HCT116 (cell line): ENCODE data around the gene MTURN. TPM values are rescaled to one million over a fixed set of nuclear protein-coding genes. Genes with fewer than 3 reads are reported as not detected.

Experiments used
- ATAC-seq: fragments of 200-7000 bp; cut with Tn5 transposase; 2 replicates; pipeline ENCODE4 v1.9.1; 2020; ENCODE audit warnings: mild to moderate bottlenecking, moderate library complexity
- BruUV-seq: library from RNA; stranded (reverse); fragments of 400-500 nt; replicated peaks from 2 replicates; lab custom pipeline; 2021; lab: Mats Ljungman, UMichigan
- CTCF ChIA-PET: fragments of 300-600 bp; sonication (Branson Sonifier 250); formaldehyde crosslinking; loops from one replicate; lab custom pipeline; 2021; ENCODE audit warnings: antibody characterized with exemption; lab: Charles Lee
- POLR2A ChIA-PET: fragments of 300-600, 350-600 bp; sonication (Branson Sonifier 250); formaldehyde crosslinking; loops from one replicate; lab custom pipeline; 2021; ENCODE audit warnings: antibody characterized with exemption; lab: Charles Lee
- RAD21 ChIA-PET, 2 experiments: fragments of 300-600 bp; sonication (Branson Sonifier 250); formaldehyde crosslinking; loops; one replicate each; lab custom pipeline; 2023; ENCODE audit warnings: low total read pairs in 2 of 2; ENCODE audit not compliant: uncharacterized antibody in 2 of 2, unreplicated experiment in 2 of 2, low non-redundant PET in 1 of 2; lab: Charles Lee
- DNase-seq: peaks from one replicate; pipeline ENCODE4 v3.0.0-alpha.2; 2010; ENCODE audit warnings: low read depth, low spot score
- H2AFZ ChIP-seq: fragments of 200-600 bp; shearing (Covaris generic), sonication (generic); 2 replicates; pipeline ENCODE4 v1.6.1; 2017; ENCODE audit warnings: low read depth, mixed run types, mixed read lengths, antibody characterized with exemption, low read length; ENCODE audit not compliant: poor library complexity, severe bottlenecking
- H3K27ac ChIP-seq: 2 replicates; pipeline ENCODE4 v1.5.1; 2012; ENCODE audit warnings: low read depth, low read length
- H3K27me3 ChIP-seq: fragments of 200-600 bp; sonication (generic); 2 replicates; pipeline ENCODE4 v1.6.1; 2016; ENCODE audit warnings: mixed run types, low read length, mixed read lengths; ENCODE audit not compliant: insufficient read depth
- H3K36me3 ChIP-seq, 2 experiments: fragments of 200-500 bp in 1 of 2; fragments of 200-600 bp in 1 of 2; sonication (Bioruptor generic) in 1 of 2; sonication (generic) in 1 of 2; 2 replicates each; pipeline versions ENCODE4 v1.5.1 to v1.6.1; 2014 to 2016; ENCODE audit warnings: low read length in 2 of 2, inconsistent platforms in 1 of 2, mixed read lengths in 1 of 2, mixed run types in 1 of 2; ENCODE audit not compliant: insufficient read depth in 2 of 2, control insufficient read depth in 1 of 2
- H3K4me1 ChIP-seq, 2 experiments: fragments of 200-600 bp in 1 of 2; sonication (generic) in 1 of 2; 2 replicates each; pipeline versions ENCODE4 v1.5.1 to v1.6.1; 2012 to 2017; ENCODE audit warnings: low read length in 2 of 2, inconsistent platforms in 1 of 2, mild to moderate bottlenecking in 1 of 2, mixed read lengths in 1 of 2, mixed run types in 1 of 2, moderate library complexity in 1 of 2; ENCODE audit not compliant: insufficient read depth in 2 of 2, control insufficient read depth in 1 of 2
- H3K4me2 ChIP-seq: fragments of 200-600 bp; sonication (generic); 2 replicates; pipeline ENCODE4 v1.6.1; 2017; ENCODE audit warnings: mixed run types, low read length, mixed read lengths
- H3K4me3 ChIP-seq, 2 experiments: fragments of 200-600 bp in 1 of 2; sonication (generic) in 1 of 2; replicated peaks in 1 of 2; 2 replicates each; pipeline ENCODE4 v1.5.1; 2011 to 2016; ENCODE audit warnings: low read length in 2 of 2, control low read depth in 1 of 2, low read depth in 1 of 2, mild to moderate bottlenecking in 1 of 2, mixed read lengths in 1 of 2, mixed run types in 1 of 2
- H3K79me2 ChIP-seq: fragments of 200-600 bp; sonication (generic); 2 replicates; pipeline ENCODE4 v1.6.1; 2017; ENCODE audit warnings: mild to moderate bottlenecking, mixed run types, low read length, moderate library complexity, mixed read lengths; ENCODE audit not compliant: insufficient read depth
- H3K9ac ChIP-seq: fragments of 200-600 bp; sonication (generic); 2 replicates; pipeline ENCODE4 v1.6.1; 2016; ENCODE audit warnings: low read length, mixed read lengths
- H3K9me2 ChIP-seq: fragments of 200-600 bp; sonication (generic), shearing (Covaris generic); 2 replicates; pipeline ENCODE4 v1.6.1; 2017; ENCODE audit warnings: mixed run types, mild to moderate bottlenecking, moderate library complexity; ENCODE audit not compliant: insufficient read depth
- H3K9me3 ChIP-seq, 2 experiments: fragments of 200-500 bp in 1 of 2; fragments of 200-600 bp in 1 of 2; sonication (Bioruptor generic) in 1 of 2; sonication (generic) in 1 of 2; 2 replicates each; pipeline ENCODE4 v1.6.1; 2014 to 2017; ENCODE audit warnings: low read length in 2 of 2, mixed read lengths in 2 of 2, inconsistent platforms in 1 of 2, low read depth in 1 of 2, mild to moderate bottlenecking in 1 of 2, mixed run types in 1 of 2, moderate library complexity in 1 of 2; ENCODE audit not compliant: control insufficient read depth in 1 of 2, insufficient read depth in 1 of 2
- H4K20me1 ChIP-seq: fragments of 200-600 bp; sonication (generic), shearing (Covaris generic); 2 replicates; pipeline ENCODE4 v1.6.1; 2017; ENCODE audit warnings: mixed run types, mild to moderate bottlenecking, moderate library complexity; ENCODE audit not compliant: insufficient read depth
- CTCF ChIP-seq, 3 experiments: fragments of 200-600 bp in 1 of 3; sonication (generic) in 1 of 3; IDR thresholded peaks in 2 of 3; conservative IDR thresholded peaks in 1 of 3; 2 replicates each; pipeline ENCODE4 v1.5.1; 2012 to 2017; ENCODE audit warnings: low read depth in 2 of 3, low read length in 2 of 3, antibody characterized with exemption in 1 of 3, borderline replicate concordance in 1 of 3, control low read depth in 1 of 3, mild to moderate bottlenecking in 1 of 3, mixed read lengths in 1 of 3, mixed run types in 1 of 3, moderate library complexity in 1 of 3; ENCODE audit not compliant: insufficient read depth in 1 of 3
- EGR1 ChIP-seq: IDR thresholded peaks from 2 replicates; pipeline ENCODE4 v1.6.1; 2012; ENCODE audit warnings: low read depth
- EZH2phosphoT487 ChIP-seq: fragments of 200-600 bp; IDR thresholded peaks from 2 replicates; pipeline ENCODE4 v1.6.1; 2018; ENCODE audit warnings: antibody characterized with exemption, borderline replicate concordance
- FOSL1 ChIP-seq: IDR thresholded peaks from 2 replicates; pipeline ENCODE4 v1.6.1; 2012; ENCODE audit warnings: low read depth
- JUND ChIP-seq: IDR thresholded peaks from 2 replicates; pipeline ENCODE4 v1.6.1; 2012
- MAX ChIP-seq: IDR thresholded peaks from 2 replicates; pipeline ENCODE4 v1.6.1; 2012
- POLR2AphosphoS5 ChIP-seq: IDR thresholded peaks from 2 replicates; pipeline ENCODE4 v1.6.1; 2011; ENCODE audit warnings: mild to moderate bottlenecking, low read depth, low read length, moderate library complexity
- RAD21 ChIP-seq: IDR thresholded peaks from 2 replicates; pipeline ENCODE4 v1.6.1; 2012; ENCODE audit warnings: low read depth, mild to moderate bottlenecking
- SIN3A ChIP-seq: IDR thresholded peaks from 2 replicates; pipeline ENCODE4 v1.6.1; 2012; ENCODE audit warnings: low read depth
- YY1 ChIP-seq: IDR thresholded peaks from 2 replicates; pipeline ENCODE4 v1.6.1; 2011; ENCODE audit warnings: low read length, low read depth, moderate library complexity, mild to moderate bottlenecking; ENCODE audit not compliant: insufficient replicate concordance; ENCODE audit errors: extremely low read depth
- ZBTB33 ChIP-seq: IDR thresholded peaks from 2 replicates; pipeline ENCODE4 v1.6.1; 2011; ENCODE audit warnings: mild to moderate bottlenecking, low read length, moderate library complexity; ENCODE audit not compliant: insufficient replicate concordance; ENCODE audit errors: extremely low read depth
- ZFX ChIP-seq: fragments of 450-650 bp; IDR thresholded peaks from 2 replicates; pipeline ENCODE4 v1.6.1; 2017
- intact Hi-C: fragments of 100-400 bp; cut with micrococcal nuclease; formaldehyde crosslinking; loops from 2 replicates; pipeline ENCODE4 v1.10.0; 2022
- total RNA-seq: library from RNA; stranded (reverse); gene quantifications from one replicate; pipeline ENCODE4 v1.2.1, GENCODE V29; 2021; ENCODE audit not compliant: unreplicated experiment
- TF ChIP-seq, protein P1 (sequence below): IDR thresholded peaks from 2 replicates; pipeline ENCODE4 v1.6.1; 2012

MTURN gene
- total RNA-seq, 1 experiment from 2014 or later = 7.5 TPM

- no peaks in the 10 kb centered on the region for H3K27me3 ChIP-seq
- no peak overlapping the region for H3K9ac ChIP-seq
- BruUV-seq = no TSS peak
- CTCF ChIA-PET = no interaction called here
- intact Hi-C loops = no loop called here
- H3K27ac ChIP-seq = no peak overlapping the region
- peaks cover 0 to 5% of the 10 kb centered on the region in 2 experiments; a peak in 1 of 4 replicates for H3K4me1 ChIP-seq
- no peaks in the 10 kb centered on the region for H3K36me3 ChIP-seq
- no peaks in the 10 kb centered on the region for H4K20me1 ChIP-seq
- no peaks in the 10 kb centered on the region for H3K79me2 ChIP-seq
- DNase-seq = no peak
- TF ChIP-seq RAD21 (no peak), ZBTB33 (no peak), FOSL1 (no peak), POLR2AphosphoS5 (no peak), EZH2phosphoT487 (no peak), MAX (no peak)
- TF ChIP-seq, protein P1, sequence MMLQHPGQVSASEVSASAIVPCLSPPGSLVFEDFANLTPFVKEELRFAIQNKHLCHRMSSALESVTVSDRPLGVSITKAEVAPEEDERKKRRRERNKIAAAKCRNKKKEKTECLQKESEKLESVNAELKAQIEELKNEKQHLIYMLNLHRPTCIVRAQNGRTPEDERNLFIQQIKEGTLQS = no peak
- no peak overlapping the region for H3K4me2 ChIP-seq
- no peak for ATAC-seq
- H3K9me2 ChIP-seq = no peaks in the 10 kb centered on the region
- H2AFZ ChIP-seq = no peak overlapping the region
- POLR2A ChIA-PET = no interaction called here
- H3K9me3 ChIP-seq = no peaks in the 10 kb centered on the region
- RAD21 ChIA-PET = no interaction called here
- H3K4me3 ChIP-seq = no peak overlapping the region
These were observed 46.4 kb upstream of the MTURN start for GRCh38 chr7:30088362-30088761.

DNA sequence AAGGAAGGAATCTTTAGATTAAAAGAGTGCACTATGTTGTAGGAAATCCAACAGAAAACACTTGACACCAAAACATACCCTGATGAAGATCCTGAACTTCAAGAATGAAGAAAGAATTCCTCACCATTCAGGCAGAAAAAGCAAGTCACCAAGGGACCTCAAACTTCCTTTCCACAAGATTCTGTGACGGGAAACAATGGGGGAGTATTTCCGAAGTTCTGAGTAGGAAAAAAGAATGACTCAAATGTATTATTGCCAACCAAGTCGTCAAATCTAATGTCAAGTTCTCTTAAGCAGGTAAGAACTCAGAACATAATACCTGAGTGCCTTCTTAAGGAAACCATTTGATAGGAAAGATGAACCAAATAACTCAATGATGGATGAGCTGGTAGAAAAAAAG is 44.7 kb upstream of the MTURN start:
- ATAC-seq = no peak
- POLR2A ChIA-PET = no interaction called here
- H3K4me2 ChIP-seq = no peak overlapping the region
- no peak overlapping the region for H3K27ac ChIP-seq
- no peak overlapping the region for H2AFZ ChIP-seq
- TF ChIP-seq YY1 (no peak), ZFX (no peak), JUND (no peak), EGR1 (no peak), CTCF (IDR thresholded peaks at IDR 0.05 in 2 of 3, conservative IDR thresholded peaks at IDR 0.05 in 1 of 3; ENCODE audit: borderline replicate concordance in 1 of 3, insufficient read depth in 1 of 3, low read depth in 2 of 3, low read length in 2 of 3) (no peak), ZBTB33 (no peak), FOSL1 (no peak), SIN3A (no peak)
- TF ChIP-seq, all 23 proteins: peak for 0
- intact Hi-C loops = no loop called here
- ChIA-PET RAD21 (no interaction called here), CTCF (no interaction called here)
- no peaks in the 10 kb centered on the region for H3K36me3 ChIP-seq
- H3K9me3 ChIP-seq = no peaks in the 10 kb centered on the region
- no peak overlapping the region for H3K9ac ChIP-seq
- H3K79me2 ChIP-seq = no peaks in the 10 kb centered on the region
- H3K4me3 ChIP-seq = no peak overlapping the region
- H3K4me1 ChIP-seq = peaks cover 0 to 5% of the 10 kb centered on the region in 2 experiments; a peak in 1 of 4 replicates
- DNase-seq = no peak
- H3K9me2 ChIP-seq = no peaks in the 10 kb centered on the region
- no TSS peak for BruUV-seq
- H3K27me3 ChIP-seq = no peaks in the 10 kb centered on the region
- no peaks in the 10 kb centered on the region for H4K20me1 ChIP-seq
